ENCODE results near the gene TBC1D22A. TPM values are rescaled to one million over a fixed set of nuclear protein-coding genes. Genes with fewer than 3 reads are reported as not detected.

Gene TBC1D22A
- total and polyA plus RNA-seq, 2 experiments from 2014 or later, result 9.6 to 13.3 TPM

DNA sequence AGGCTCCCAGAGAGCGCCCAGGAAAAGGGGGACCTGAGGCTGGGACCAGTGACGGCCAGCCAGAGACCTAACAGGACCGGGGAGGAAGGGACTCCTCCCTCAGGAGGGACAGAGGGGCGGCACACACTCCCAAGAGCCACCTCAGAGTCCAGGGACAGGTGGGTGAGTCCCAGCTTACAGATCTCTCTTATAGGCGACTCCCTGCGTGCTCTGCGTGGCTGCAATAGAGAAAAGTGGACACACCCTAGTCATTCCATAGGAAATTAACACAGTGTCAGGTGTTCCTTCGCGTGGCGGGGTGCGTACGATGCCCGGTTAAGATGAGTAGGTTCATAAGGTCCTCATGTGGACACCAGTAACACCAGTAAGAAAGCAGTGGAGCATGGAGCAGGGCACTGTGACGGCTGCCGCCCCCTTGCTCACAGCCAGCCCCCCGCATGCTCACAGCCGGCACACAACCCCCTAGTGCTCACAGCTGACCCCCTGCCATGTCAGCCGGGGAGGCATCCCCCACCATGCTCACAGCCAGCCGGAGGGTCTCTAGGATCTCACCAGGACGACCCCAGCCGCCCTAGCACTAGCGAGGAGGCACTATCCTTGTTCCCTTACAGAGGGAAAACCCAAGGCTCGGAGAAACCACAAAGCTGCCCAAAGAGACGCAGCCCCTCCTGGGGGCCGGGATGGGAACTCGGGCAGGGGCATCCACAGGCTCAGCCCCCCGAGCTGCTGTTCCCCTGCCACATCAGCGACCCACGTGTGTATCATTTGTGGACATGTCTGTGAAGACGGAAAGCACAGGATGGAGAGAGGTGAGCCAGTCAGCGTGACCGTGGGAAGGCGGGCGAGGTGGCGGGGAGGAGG is 426.8 kb downstream of the TBC1D22A start:
- H3K9me2 ChIP-seq (ENCODE audit: insufficient read depth), result no peaks in the 10 kb centered on the region
- Mint-ChIP-seq H3K27me3 (ENCODE audit: insufficient read depth, low read depth, poor library complexity) (peaks cover 4% of the 10 kb centered on the region), H3K36me3 (ENCODE audit: low read depth) (peaks cover 12% of the 10 kb centered on the region), H3K4me1 (no peaks in the 10 kb centered on the region; the same call in 2 of the 3 replicates), H3K9me3 (peaks cover 80% of the 10 kb centered on the region), H3K27ac (no peak overlapping the region), H3K4me3 (no peak overlapping the region)
- H3K4me2 ChIP-seq, result no peak overlapping the region
- H2AFZ ChIP-seq, result no peak overlapping the region
- ATAC-seq (no peak), DNase-seq (ENCODE audit: low spot score) (no peak)
- no peaks in the 10 kb centered on the region for H3K4me1 ChIP-seq (ENCODE audit: insufficient read depth)
- H3F3A ChIP-seq (replicated peaks; ENCODE audit: low read depth), result no peaks in the 10 kb centered on the region
- 0 out of 2 replicates have a peak, but pooled peaks cover 3% of the 10 kb centered on the region for H3K36me3 ChIP-seq (ENCODE audit: insufficient read depth)
- H3K27me3 ChIP-seq (ENCODE audit: insufficient read depth), result no peaks in the 10 kb centered on the region
- TF ChIP-seq JUNB (IDR thresholded peaks at IDR 0.05; ENCODE audit: unreplicated experiment) (no peak), POLR2AphosphoS5 (IDR thresholded peaks at IDR 0.05; ENCODE audit: low read depth) (no peak), REST (IDR thresholded peaks at IDR 0.05; ENCODE audit: unreplicated experiment) (no peak), EZH2 (IDR thresholded peaks at IDR 0.05; ENCODE audit: low read depth, unreplicated experiment) (no peak), CTCF (conservative IDR thresholded peaks at IDR 0.05; ENCODE audit: low read depth in 2 of 2) (no peak), ZNF331 (CRISPR knock-in tag; IDR thresholded peaks at IDR 0.05; ENCODE audit: low read depth) (no peak)
- TF ChIP-seq, protein P1, sequence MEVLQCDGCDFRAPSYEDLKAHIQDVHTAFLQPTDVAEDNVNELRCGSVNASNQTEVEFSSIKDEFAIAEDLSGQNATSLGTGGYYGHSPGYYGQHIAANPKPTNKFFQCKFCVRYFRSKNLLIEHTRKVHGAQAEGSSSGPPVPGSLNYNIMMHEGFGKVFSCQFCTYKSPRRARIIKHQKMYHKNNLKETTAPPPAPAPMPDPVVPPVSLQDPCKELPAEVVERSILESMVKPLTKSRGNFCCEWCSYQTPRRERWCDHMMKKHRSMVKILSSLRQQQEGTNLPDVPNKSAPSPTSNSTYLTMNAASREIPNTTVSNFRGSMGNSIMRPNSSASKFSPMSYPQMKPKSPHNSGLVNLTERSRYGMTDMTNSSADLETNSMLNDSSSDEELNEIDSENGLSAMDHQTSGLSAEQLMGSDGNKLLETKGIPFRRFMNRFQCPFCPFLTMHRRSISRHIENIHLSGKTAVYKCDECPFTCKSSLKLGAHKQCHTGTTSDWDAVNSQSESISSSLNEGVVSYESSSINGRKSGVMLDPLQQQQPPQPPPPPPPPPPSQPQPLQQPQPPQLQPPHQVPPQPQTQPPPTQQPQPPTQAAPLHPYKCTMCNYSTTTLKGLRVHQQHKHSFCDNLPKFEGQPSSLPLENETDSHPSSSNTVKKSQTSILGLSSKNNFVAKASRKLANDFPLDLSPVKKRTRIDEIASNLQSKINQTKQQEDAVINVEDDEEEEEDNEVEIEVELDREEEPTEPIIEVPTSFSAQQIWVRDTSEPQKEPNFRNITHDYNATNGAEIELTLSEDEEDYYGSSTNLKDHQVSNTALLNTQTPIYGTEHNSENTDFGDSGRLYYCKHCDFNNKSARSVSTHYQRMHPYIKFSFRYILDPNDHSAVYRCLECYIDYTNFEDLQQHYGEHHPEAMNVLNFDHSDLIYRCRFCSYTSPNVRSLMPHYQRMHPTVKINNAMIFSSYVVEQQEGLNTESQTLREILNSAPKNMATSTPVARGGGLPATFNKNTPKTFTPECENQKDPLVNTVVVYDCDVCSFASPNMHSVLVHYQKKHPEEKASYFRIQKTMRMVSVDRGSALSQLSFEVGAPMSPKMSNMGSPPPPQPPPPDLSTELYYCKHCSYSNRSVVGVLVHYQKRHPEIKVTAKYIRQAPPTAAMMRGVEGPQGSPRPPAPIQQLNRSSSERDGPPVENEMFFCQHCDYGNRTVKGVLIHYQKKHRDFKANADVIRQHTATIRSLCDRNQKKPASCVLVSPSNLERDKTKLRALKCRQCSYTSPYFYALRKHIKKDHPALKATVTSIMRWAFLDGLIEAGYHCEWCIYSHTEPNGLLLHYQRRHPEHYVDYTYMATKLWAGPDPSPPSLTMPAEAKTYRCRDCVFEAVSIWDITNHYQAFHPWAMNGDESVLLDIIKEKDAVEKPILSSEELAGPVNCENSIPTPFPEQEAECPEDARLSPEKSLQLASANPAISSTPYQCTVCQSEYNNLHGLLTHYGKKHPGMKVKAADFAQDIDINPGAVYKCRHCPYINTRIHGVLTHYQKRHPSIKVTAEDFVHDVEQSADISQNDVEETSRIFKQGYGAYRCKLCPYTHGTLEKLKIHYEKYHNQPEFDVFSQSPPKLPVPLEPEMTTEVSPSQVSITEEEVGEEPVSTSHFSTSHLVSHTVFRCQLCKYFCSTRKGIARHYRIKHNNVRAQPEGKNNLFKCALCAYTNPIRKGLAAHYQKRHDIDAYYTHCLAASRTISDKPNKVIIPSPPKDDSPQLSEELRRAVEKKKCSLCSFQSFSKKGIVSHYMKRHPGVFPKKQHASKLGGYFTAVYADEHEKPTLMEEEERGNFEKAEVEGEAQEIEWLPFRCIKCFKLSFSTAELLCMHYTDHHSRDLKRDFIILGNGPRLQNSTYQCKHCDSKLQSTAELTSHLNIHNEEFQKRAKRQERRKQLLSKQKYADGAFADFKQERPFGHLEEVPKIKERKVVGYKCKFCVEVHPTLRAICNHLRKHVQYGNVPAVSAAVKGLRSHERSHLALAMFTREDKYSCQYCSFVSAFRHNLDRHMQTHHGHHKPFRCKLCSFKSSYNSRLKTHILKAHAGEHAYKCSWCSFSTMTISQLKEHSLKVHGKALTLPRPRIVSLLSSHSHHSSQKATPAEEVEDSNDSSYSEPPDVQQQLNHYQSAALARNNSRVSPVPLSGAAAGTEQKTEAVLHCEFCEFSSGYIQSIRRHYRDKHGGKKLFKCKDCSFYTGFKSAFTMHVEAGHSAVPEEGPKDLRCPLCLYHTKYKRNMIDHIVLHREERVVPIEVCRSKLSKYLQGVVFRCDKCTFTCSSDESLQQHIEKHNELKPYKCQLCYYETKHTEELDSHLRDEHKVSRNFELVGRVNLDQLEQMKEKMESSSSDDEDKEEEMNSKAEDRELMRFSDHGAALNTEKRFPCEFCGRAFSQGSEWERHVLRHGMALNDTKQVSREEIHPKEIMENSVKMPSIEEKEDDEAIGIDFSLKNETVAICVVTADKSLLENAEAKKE (CRISPR knock-in tag; IDR thresholded peaks at IDR 0.05), result no peak
- H4K20me1 ChIP-seq (replicated peaks; ENCODE audit: insufficient read depth), result no peaks in the 10 kb centered on the region
- H3K79me2 ChIP-seq (replicated peaks; ENCODE audit: insufficient read depth), result no peaks in the 10 kb centered on the region
- H3K27ac ChIP-seq (ENCODE audit: low read depth), result no peak overlapping the region
- no peak overlapping the region for H3K4me3 ChIP-seq
